ENCODE results near the gene GLB1L3.
"Not testable (repeated sequence)": the region's sequence is repeated elsewhere in the genome, so short reads cannot be mapped to it uniquely, and the experiment has no call there.

The GLB1L3 gene

DNA sequence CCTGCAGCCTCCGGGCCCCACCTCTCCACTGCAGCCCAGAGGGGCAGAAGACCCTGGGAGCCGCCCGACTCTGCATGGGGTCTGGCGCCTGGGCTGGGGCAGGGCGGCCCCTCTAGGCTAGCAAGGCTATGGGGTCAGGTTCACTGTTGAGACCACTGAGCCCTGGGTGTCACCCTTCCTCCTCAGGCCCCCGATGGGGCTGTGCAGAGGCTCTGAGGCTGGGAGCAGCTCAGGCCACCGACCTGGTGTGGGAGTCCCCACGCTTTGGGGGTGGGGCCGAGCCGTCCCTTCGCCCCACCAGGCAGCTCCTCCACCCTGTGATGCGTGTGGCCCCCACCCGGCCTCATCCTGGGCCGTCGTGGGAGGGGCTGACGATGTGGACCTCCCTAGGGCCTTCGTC, 5.5 kb downstream of the GLB1L3 start:
- not testable (repeated sequence) for H3K36me3 Mint-ChIP-seq, H3K9me3 Mint-ChIP-seq, H3K4me1 Mint-ChIP-seq, H3K27ac Mint-ChIP-seq, H3K27me3 Mint-ChIP-seq, H3K4me3 Mint-ChIP-seq

DNA sequence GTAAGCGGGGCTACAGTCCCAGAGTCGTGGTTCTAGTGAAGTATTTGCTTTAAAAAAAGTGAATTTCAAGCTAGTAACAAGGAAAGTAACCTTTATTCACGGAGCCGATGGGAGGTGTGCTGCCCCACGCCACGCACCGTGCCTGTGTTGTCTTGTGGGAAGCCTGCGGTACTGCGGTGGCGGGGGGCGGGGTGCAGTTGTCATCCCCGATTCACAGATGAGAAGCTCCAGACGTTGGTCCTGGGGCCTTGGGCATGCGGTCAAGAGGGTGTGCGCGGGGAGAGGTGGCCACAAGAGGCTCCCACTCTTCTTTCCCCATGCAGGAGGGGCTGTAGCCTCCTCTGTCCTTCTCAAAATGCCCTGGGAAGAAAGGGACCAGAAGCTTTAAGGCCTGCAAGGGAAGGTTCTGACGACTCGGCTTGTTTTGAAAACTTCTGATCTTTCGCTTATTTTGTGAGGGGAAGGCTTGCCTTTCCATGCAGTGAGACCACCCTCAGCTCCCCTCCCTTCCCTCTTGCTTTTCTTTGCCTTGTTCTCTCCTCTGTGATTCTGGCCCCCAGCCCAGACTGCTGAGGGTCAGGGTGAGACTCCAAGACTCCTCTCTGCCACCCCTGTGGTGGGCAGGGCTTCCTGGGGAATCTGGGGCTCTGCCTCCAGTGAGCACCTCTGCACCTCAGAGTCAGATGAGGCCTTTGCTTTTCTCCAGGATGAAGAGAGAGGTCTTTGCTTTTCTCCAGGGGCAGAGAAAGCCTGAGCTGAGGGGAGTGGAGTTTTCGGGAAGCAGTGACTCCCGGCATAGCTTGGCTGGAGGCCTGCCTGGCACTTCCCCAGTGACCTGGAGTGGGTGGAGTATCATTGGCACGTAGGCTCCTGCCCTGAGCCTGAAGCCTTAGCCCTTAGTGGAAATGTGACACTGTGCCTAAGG, 6.2 kb downstream of the GLB1L3 start:
- Mint-ChIP-seq H3K4me3 (no peak overlapping the region), H3K9me3 (no peaks in the 10 kb centered on the region), H3K27me3 (no peaks in the 10 kb centered on the region), H3K4me1 (peaks cover 4% of the 10 kb centered on the region), H3K27ac (no peak overlapping the region), H3K36me3 (peaks cover 3% of the 10 kb centered on the region)

DNA sequence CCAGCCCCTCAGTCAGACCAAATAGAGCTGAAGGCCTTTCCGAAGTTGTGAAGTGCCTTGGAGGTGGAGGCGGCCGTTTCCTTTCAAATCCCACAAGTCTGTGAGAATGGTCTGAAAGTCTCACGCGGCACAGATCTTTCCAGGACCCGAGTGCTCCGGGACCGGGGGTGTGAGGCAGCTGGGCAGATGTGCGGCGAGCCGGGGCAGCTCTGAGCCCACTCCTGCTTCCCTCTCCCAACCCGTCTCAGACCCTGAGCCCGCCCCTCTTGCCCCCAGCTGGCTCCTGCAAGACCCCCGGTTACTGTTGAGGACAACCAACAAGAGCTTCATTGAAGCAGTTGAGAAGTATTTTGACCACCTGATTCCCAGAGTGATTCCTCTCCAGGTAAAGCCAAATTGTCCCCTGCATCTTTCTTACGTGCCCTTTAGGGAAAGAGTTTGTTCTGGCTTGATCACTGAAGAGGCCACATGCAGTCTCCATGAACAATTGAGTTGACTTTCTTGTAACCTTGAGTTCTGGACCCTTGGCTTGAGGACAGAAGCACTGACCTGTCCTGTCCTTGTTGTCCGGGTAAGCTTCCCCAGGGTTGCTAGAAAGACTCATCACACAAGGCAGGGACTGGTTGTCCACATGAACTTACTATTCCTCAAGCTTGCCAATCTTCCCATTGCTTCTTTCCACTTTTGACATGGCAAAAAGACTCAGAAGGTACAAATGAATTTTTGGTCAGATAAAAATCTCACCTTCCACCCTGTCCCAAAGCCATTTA, 7.5 kb downstream of the GLB1L3 start:
- peaks cover 4% of the 10 kb centered on the region for H3K4me1 Mint-ChIP-seq
- H3K27ac Mint-ChIP-seq, result no peak overlapping the region

DNA sequence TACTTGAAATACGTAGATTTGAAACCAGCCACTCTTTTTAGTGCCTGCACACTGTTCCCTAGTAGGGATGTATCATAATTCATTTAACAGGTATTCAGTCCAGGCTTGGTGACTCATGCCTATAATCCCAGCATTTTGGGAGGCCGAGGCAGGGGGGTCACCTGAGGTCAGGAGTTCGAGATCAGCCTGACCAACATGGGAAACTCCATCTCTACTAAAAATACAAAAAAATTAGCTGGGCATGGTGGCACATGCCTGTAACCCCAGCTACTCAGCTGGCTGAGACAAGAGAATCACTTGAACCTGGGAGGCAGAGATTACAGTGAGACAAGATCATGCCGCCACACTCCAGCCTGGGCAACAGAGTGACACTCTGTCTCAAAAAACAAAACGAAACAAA, 8.2 kb downstream of the GLB1L3 start:
- not testable (repeated sequence) for H3K9me3 Mint-ChIP-seq, H3K4me3 Mint-ChIP-seq, H3K4me1 Mint-ChIP-seq, H3K27me3 Mint-ChIP-seq, H3K27ac Mint-ChIP-seq, H3K36me3 Mint-ChIP-seq

More for the DNA sequence above, 7.5 kb downstream of the GLB1L3 start:
- no peaks in the 10 kb centered on the region for H3K9me3 Mint-ChIP-seq
- no peaks in the 10 kb centered on the region for H3K27me3 Mint-ChIP-seq
- H3K36me3 Mint-ChIP-seq, result peaks cover 3% of the 10 kb centered on the region
- no peak overlapping the region for H3K4me3 Mint-ChIP-seq

DNA sequence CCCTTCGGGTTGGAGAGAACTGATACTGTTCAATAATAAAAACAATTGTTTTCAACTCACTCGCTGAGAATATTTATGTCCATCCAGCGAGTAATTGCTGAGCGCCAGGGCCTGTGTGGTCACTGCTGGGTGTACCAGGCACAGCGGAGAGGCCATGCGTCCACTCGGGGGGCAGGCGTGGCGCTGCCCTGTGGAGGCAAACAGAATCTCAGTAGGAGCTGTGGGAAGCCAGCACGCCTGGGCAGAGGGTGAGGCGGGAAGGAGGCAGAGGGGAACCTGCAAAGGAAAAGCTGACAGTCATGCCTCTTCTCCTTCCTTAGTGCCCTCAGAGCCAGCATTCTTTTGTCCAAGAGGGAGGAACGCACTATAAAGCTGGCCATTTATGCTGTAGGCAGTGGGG, 11.4 kb downstream of the GLB1L3 start:
- Mint-ChIP-seq H3K36me3 (no peaks in the 10 kb centered on the region), H3K27me3 (no peaks in the 10 kb centered on the region), H3K27ac (no peak overlapping the region), H3K9me3 (no peaks in the 10 kb centered on the region), H3K4me3 (no peak overlapping the region), H3K4me1 (no peaks in the 10 kb centered on the region)

DNA sequence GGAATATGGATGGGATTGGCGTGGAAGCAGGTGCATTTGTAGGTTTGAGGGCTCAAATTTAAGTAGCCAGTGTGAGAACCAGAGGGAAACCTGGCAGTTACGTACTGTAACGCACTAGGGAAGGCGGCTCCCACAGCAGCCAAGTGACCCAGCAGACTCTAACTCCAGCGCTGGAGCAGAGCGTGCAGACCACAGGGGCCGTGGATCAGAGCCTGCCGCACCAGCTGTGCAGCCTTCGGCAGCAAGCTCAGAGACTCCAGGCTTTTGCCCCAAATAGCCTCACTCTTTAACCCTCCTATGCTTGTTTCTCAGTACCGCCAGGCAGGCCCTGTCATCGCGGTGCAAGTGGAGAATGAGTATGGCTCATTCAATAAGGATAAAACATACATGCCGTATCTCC, 12.3 kb downstream of the GLB1L3 start:
- H3K27me3 Mint-ChIP-seq, result no peaks in the 10 kb centered on the region
- H3K4me1 Mint-ChIP-seq, result no peaks in the 10 kb centered on the region
- no peak overlapping the region for H3K4me3 Mint-ChIP-seq
- no peak overlapping the region for H3K27ac Mint-ChIP-seq
- no peaks in the 10 kb centered on the region for H3K36me3 Mint-ChIP-seq
- H3K9me3 Mint-ChIP-seq, result no peaks in the 10 kb centered on the region

DNA sequence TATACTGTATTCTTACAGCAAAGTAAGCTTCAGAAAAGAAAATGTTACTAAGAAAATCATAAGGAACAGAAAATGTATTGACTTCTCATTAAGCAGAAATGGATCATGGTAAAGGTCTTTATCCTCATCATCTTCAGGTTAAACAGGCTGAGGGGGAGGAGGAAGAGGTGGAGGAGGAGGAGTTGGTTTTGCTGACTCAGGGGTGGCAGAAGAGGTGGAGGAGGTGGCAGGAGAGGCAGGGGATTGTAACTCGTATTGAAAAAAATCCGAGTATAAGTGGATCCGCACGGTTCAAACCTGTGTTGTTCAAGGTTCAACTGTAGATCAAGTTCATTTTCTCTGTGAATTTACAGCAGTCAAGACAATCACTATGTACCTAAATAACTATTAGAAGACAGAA, 13.0 kb downstream of the GLB1L3 start:
- Mint-ChIP-seq H3K36me3 (no peaks in the 10 kb centered on the region), H3K9me3 (no peaks in the 10 kb centered on the region), H3K4me1 (no peaks in the 10 kb centered on the region), H3K27me3 (no peaks in the 10 kb centered on the region), H3K4me3 (no peak overlapping the region), H3K27ac (no peak overlapping the region)

DNA sequence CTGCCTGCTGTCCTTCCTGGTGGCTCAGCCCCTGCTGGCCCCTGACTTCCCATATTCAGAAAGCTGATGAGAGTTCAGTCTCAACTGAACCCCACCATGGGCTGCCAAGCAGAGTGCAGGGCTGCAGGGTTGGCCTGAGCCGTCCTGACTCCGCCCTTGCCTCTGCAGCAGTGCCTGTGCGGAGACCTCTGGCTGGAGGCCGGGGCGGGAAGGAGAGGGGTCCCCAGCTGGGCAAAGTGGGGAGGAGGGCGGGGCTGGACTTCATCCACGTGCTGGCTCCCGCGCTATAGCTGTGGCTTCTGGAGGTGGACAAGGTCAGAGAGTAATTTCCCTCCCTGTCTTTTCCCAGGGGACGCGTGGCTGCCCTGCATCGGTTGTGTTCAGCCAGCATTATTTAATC, 13.6 kb downstream of the GLB1L3 start:
- Mint-ChIP-seq H3K4me1 (no peaks in the 10 kb centered on the region), H3K4me3 (no peak overlapping the region), H3K27me3 (no peaks in the 10 kb centered on the region), H3K9me3 (no peaks in the 10 kb centered on the region), H3K27ac (no peak overlapping the region), H3K36me3 (no peaks in the 10 kb centered on the region)

DNA sequence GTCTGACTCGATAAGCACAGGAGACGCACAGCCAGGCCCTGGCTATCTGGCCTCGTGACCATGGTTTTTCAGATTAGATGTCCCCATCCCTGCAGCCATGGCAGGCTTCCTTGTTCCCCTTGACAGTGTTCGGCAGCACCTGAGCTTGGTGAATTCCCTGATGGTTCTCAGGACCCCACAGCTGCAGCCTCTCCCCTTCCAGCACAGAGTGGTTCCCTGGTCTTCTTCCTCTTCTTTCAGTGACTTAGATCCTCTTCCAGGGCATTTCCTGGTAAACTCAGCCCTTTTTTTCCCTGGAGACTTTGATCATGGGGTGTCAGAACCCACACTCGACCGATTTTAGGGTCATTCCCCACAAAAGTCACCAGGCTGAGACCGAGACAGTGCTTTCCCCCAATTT, 14.5 kb downstream of the GLB1L3 start:
- Mint-ChIP-seq H3K36me3 (no peaks in the 10 kb centered on the region), H3K4me3 (no peak overlapping the region), H3K27ac (peak overlapping the region; percentile 19), H3K9me3 (no peaks in the 10 kb centered on the region), H3K4me1 (no peaks in the 10 kb centered on the region), H3K27me3 (no peaks in the 10 kb centered on the region)

DNA sequence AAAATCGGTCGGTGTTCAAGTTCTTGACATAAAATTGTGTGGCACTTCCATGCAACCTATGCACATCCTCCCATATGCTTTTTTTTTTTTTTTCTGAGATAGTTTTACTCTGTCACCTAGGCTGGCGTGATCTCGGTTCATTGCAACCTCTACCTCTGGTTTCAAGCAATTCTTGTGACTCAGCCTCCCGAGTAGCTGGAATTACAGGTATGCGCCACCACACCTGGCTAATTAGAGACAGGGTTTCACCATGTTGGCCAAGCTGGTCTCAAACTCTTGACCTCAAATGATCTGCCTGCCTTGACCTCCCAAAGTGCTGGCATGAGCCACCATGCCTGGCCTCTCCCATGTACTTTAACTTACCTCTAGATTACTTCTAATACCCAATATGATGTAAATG, 15.0 kb downstream of the GLB1L3 start:
- no peaks in the 10 kb centered on the region for H3K27me3 Mint-ChIP-seq
- peak overlapping the region; percentile 19 for H3K27ac Mint-ChIP-seq
- H3K9me3 Mint-ChIP-seq, result no peaks in the 10 kb centered on the region
- H3K36me3 Mint-ChIP-seq, result no peaks in the 10 kb centered on the region
- no peaks in the 10 kb centered on the region for H3K4me1 Mint-ChIP-seq
- H3K4me3 Mint-ChIP-seq, result no peak overlapping the region

DNA sequence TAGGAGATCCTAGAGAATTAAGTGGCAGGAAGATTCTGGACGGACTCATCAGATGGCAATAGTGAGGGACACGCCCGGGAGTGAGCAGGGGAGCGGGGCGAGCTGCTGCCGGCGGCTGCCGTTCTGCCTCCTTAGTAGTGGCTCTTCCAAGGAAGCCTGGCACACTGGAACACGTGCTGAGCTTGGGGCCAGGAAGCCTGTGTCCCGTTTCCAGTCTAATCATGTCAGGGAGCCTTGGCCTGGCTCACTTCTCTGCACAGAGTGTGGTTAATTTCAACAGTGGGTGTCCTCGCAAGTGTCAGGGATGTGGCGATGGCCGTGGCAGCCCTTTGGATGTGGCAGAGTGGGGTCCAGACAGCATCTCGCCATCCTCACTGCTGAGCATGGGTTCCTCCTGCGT, 16.5 kb downstream of the GLB1L3 start:
- H3K27me3 Mint-ChIP-seq, result no peaks in the 10 kb centered on the region
- no peaks in the 10 kb centered on the region for H3K36me3 Mint-ChIP-seq
- H3K27ac Mint-ChIP-seq, result no peak overlapping the region

DNA sequence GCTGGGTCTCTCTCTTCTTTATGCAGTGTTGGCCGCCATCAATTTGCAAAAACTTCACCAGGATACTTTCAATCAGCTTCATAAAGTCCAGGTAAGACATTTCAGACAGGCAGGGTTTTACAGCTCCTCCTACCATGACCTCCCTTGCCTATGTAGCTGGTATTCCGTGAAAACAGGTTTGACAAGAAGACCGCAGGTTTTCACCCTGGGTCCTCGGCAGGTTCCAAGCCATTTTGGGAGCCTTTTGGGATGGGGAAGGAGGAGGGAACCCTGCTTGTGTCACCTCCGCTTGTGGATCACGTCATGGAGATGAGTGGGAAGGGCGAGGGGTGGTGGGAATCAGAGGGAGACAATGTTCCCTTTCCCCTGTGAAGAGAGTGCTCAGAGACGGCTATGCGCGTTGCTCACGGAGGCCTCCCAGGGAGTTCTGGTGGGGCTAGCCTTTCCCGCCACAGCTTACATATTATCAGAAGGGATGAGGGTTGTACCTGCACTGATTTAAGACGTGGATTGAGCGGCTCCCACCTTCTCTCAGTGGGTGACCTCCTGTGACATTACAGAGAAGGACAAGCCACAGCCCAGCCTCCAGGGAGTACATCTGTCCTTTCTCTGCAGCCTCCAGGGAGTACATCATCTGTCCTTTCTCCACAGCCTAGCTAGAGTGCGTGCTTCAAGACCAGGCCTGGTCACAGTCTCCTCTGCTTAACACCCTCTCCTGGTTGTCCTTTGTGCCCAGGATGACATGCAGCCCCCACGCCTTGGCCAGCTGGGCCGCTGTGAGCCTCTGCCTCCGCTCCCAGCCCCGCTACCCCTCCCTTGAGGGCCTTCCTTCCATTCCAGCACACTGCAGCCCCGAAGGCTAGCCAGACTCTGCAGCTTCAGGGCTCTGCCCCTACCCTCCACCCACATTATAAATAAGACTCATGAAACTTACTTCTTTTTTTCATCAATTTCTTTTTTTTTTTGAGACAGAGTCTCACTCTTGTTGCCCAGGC, 17.2 kb downstream of the GLB1L3 start:
- no peaks in the 10 kb centered on the region for H3K27me3 Mint-ChIP-seq
- H3K4me1 Mint-ChIP-seq, result no peaks in the 10 kb centered on the region
- H3K27ac Mint-ChIP-seq, result no peak overlapping the region
- no peak overlapping the region for H3K4me3 Mint-ChIP-seq
- no peaks in the 10 kb centered on the region for H3K9me3 Mint-ChIP-seq
- no peaks in the 10 kb centered on the region for H3K36me3 Mint-ChIP-seq

More for the DNA sequence above, 16.5 kb downstream of the GLB1L3 start:
- Mint-ChIP-seq H3K4me1 (no peaks in the 10 kb centered on the region), H3K4me3 (no peak overlapping the region), H3K9me3 (no peaks in the 10 kb centered on the region)

DNA sequence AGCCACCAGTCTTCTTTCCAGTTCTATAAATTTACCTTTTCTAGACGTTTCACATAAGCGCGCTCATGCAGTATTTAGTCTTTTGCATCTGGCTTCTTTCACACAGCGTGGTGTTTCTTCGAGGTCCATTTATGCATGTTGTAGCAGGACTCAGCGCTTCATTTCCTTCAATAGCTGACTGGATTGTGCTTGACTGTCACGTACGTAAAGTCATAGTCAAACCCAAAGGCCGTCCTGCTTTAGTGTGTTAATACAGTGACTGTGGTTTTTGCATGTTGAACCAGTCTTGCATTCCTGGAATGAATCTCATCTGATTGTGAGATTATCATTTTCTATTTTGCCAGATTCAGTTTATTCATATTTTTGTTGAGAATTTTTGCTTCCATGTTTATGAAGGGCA, 18.5 kb downstream of the GLB1L3 start:
- H3K27me3 Mint-ChIP-seq, result no peaks in the 10 kb centered on the region
- no peaks in the 10 kb centered on the region for H3K9me3 Mint-ChIP-seq
- no peak overlapping the region for H3K4me3 Mint-ChIP-seq

DNA sequence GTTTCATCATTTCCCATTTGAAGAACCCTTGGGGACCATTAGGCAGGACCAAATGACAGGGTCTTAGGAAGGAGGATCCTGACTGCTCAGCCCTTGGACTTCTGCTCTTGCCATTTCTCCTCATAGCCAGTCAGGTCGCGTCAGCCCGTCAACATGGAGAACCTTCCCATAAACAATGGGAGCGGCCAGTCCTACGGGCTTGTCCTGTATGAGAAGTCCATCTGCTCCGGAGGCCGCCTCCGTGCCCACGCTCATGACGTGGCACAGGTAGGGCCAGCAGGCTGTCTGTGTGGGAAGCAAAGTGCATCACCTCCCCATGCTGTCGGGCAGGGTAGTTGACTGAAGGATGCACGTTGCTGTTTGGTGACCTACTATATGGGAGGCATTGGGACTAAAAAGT, 36.0 kb downstream of the GLB1L3 start:
- Mint-ChIP-seq H3K4me3 (no peak overlapping the region), H3K27ac (no peak overlapping the region), H3K36me3 (peaks cover 1% of the 10 kb centered on the region), H3K4me1 (no peaks in the 10 kb centered on the region), H3K27me3 (no peaks in the 10 kb centered on the region), H3K9me3 (no peaks in the 10 kb centered on the region)

More for the DNA sequence above, 18.5 kb downstream of the GLB1L3 start:
- Mint-ChIP-seq H3K36me3 (peaks cover 3% of the 10 kb centered on the region), H3K27ac (no peak overlapping the region), H3K4me1 (no peaks in the 10 kb centered on the region)

DNA sequence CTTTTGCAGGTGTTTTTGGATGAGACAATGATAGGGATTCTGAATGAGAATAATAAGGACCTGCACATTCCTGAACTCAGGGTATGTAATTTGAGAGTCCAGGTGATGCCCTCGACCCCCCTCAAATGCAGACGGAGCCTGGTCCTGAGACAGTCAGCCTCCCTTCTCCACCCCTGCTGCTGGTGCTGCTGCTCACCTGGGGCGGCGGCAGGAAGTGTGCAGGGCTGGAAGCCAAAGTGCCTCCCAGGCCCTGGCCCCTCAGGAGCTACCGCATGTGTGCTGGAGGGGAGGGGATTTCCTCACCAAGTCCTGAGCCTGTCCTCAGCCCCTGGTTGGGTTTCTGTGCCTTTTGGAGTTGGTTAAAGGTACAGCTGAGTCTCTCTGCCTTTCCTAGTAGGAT, 36.6 kb downstream of the GLB1L3 start:
- no peak overlapping the region for H3K27ac Mint-ChIP-seq
- no peaks in the 10 kb centered on the region for H3K27me3 Mint-ChIP-seq
- H3K4me1 Mint-ChIP-seq, result no peaks in the 10 kb centered on the region
- no peak overlapping the region for H3K4me3 Mint-ChIP-seq
- peaks cover 1% of the 10 kb centered on the region for H3K36me3 Mint-ChIP-seq
- H3K9me3 Mint-ChIP-seq, result peaks cover 3% of the 10 kb centered on the region

Data from activated naive CD4-positive, alpha-beta T cell treated with anti-CD3 and anti-CD28 coated beads, Interleukin-2, amount 50 U/mL, for 24 hours (primary cell).